Neural cell (in vitro differentiated cells): ENCODE results near the gene NANOS2. TPM values are rescaled to one million over a fixed set of nuclear protein-coding genes. Genes with fewer than 3 reads are reported as not detected.

Experiments used
- H2AFZ ChIP-seq: fragments of 200-600, 300-800 bp; sonication (generic), shearing (Covaris generic); 2 replicates; pipeline ENCODE4 v1.6.0; 2014; ENCODE audit warnings: low read depth, mild to moderate bottlenecking, antibody characterized with exemption, low read length, moderate library complexity
- H3F3A ChIP-seq: fragments of 200-600 bp; shearing (Covaris generic); 2 replicates; pipeline ENCODE4 v1.6.1; 2016; ENCODE audit warnings: mild to moderate bottlenecking, moderate library complexity, mixed read lengths, antibody characterized with exemption, low read length; ENCODE audit not compliant: insufficient read depth, poor library complexity, severe bottlenecking
- H3K27ac ChIP-seq: fragments of 200-600, 300-800 bp; sonication (generic), shearing (Covaris generic); 2 replicates; pipeline ENCODE4 v1.5.1; 2014; ENCODE audit warnings: mild to moderate bottlenecking, low read length, moderate library complexity
- H3K27me3 ChIP-seq: fragments of 300-800, 200-600 bp; sonication (generic), shearing (Covaris generic); 2 replicates; pipeline ENCODE4 v1.6.0; 2014; ENCODE audit warnings: mild to moderate bottlenecking, low read depth, low read length, moderate library complexity; ENCODE audit not compliant: insufficient read depth
- H3K36me3 ChIP-seq: fragments of 300-800, 200-600 bp; sonication (generic), shearing (Covaris generic); 2 replicates; pipeline ENCODE4 v1.5.1; 2014; ENCODE audit warnings: mild to moderate bottlenecking, antibody characterized with exemption, low read length, moderate library complexity; ENCODE audit not compliant: insufficient read depth
- H3K4me2 ChIP-seq: fragments of 300-800, 200-600 bp; sonication (generic), shearing (Covaris generic); 2 replicates; pipeline ENCODE4 v1.6.0; 2014; ENCODE audit warnings: mild to moderate bottlenecking, low read length
- H3K4me3 ChIP-seq: fragments of 300-800, 200-600 bp; sonication (generic), shearing (Covaris generic); 2 replicates; pipeline ENCODE4 v1.5.1; 2014; ENCODE audit warnings: mild to moderate bottlenecking, low read length, moderate library complexity
- H3K79me2 ChIP-seq: fragments of 200-600 bp; shearing (Covaris generic); replicated peaks from 2 replicates; pipeline ENCODE4 v1.6.0; 2014; ENCODE audit warnings: mild to moderate bottlenecking, low read length, moderate library complexity; ENCODE audit not compliant: insufficient read depth
- H3K9ac ChIP-seq: fragments of 300-800, 200-600 bp; sonication (generic), shearing (Covaris generic); 2 replicates; pipeline ENCODE4 v1.6.1; 2016; ENCODE audit warnings: mild to moderate bottlenecking, low read length, mixed read lengths
- H3K9me2 ChIP-seq: fragments of 200-600 bp; shearing (Covaris generic); 2 replicates; pipeline ENCODE4 v1.6.1; 2016; ENCODE audit warnings: mild to moderate bottlenecking, low read length, mixed read lengths; ENCODE audit not compliant: insufficient read depth
- H3K9me3 ChIP-seq: fragments of 200-600, 300-800 bp; sonication (generic), shearing (Covaris generic); 2 replicates; pipeline ENCODE4 v1.6.1; 2016; ENCODE audit warnings: mild to moderate bottlenecking, mixed run types, low read length, moderate library complexity, mixed read lengths
- H4K20me1 ChIP-seq: fragments of 200-600 bp; shearing (Covaris generic); 2 replicates; pipeline ENCODE4 v1.6.1; 2016; ENCODE audit warnings: mild to moderate bottlenecking, mixed run types; ENCODE audit not compliant: insufficient read depth
- EP300 ChIP-seq: fragments of 450-650 bp; conservative IDR thresholded peaks from 2 replicates; pipeline ENCODE4 v1.6.1; 2014; ENCODE audit warnings: antibody characterized with exemption, mild to moderate bottlenecking, moderate library complexity; ENCODE audit not compliant: poor library complexity, severe bottlenecking
- EZH2 ChIP-seq: fragments of 200-600, 300-800 bp; shearing (Covaris generic), sonication (generic); IDR thresholded peaks from 2 replicates; pipeline ENCODE4 v1.6.1; 2014; ENCODE audit warnings: antibody characterized with exemption, low read length, borderline replicate concordance, mild to moderate bottlenecking; ENCODE audit not compliant: insufficient read depth, poor library complexity, severe bottlenecking
- MXI1 ChIP-seq: fragments of 450-650 bp; conservative IDR thresholded peaks from 2 replicates; pipeline ENCODE4 v1.6.1; 2014; ENCODE audit warnings: antibody characterized with exemption, mild to moderate bottlenecking; ENCODE audit not compliant: poor library complexity, severe bottlenecking
- POLR2AphosphoS5 ChIP-seq: IDR thresholded peaks from 2 replicates; pipeline ENCODE4 v1.6.1; 2012
- RAD21 ChIP-seq: fragments of 450-650 bp; conservative IDR thresholded peaks from 2 replicates; pipeline ENCODE4 v1.6.1; 2014; ENCODE audit warnings: antibody characterized with exemption, mild to moderate bottlenecking, moderate library complexity
- SMC3 ChIP-seq: fragments of 450-650 bp; conservative IDR thresholded peaks from 2 replicates; pipeline ENCODE4 v1.6.1; 2014; ENCODE audit warnings: antibody characterized with exemption, mild to moderate bottlenecking, moderate library complexity; ENCODE audit not compliant: poor library complexity
- TAF1 ChIP-seq: IDR thresholded peaks from 2 replicates; pipeline ENCODE4 v1.6.1; 2012; ENCODE audit warnings: low read depth
- polyA plus RNA-seq: library from polyadenylated mRNA; depleted of rRNA; stranded (reverse); fragments of >200 nt; gene quantifications from 2 replicates; pipeline ENCODE4 v1.2.3, GENCODE V29; 2014
- TF ChIP-seq, protein P1 (sequence below): IDR thresholded peaks from 2 replicates; pipeline ENCODE4 v1.6.1; 2012; ENCODE audit warnings: borderline replicate concordance
- TF ChIP-seq, protein P2 (sequence below): fragments of 450-650 bp; IDR thresholded peaks from 2 replicates; pipeline ENCODE4 v1.5.1; 2014; ENCODE audit warnings: antibody characterized with exemption, mild to moderate bottlenecking, moderate library complexity; ENCODE audit not compliant: poor library complexity, severe bottlenecking

The NANOS2 gene
- polyA plus RNA-seq, 1 donor from 2014 or later: 0.64 TPM

DNA sequence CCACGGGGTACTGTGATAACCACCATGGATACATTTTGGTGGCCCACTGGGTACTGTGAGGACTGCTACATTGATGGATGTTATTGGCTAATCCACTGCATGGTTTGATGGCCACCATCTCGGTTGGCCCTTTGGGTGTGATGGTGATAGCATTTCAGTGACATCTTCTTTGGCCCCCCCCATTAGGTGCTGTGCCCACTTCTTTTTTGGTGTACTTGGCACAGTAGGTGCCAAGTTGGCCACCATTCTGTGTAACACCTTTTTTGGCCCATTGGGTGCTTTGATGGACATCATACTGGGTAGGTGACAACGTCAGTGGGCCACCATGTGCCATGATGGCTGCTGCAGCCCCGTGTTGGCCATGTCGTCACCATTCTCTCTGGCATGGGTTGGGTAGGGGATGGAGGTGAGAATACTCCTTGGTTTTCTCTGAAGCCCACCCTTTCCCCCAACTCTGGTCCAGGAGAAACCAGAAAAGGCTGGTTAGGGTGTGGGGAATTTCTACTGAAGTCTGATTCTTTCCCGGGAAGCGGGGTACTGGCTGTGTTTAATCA, 41.3 kb downstream of the NANOS2 start:
- H3K4me2 ChIP-seq: no peak overlapping the region
- H3K36me3 ChIP-seq: no peaks in the 10 kb centered on the region
- H3F3A ChIP-seq: no peaks in the 10 kb centered on the region
- H3K9me3 ChIP-seq: no peaks in the 10 kb centered on the region
- H3K79me2 ChIP-seq: no peaks in the 10 kb centered on the region
- H3K9ac ChIP-seq: no peak overlapping the region
- H3K4me3 ChIP-seq: no peak overlapping the region
- TF ChIP-seq TAF1 (no peak), EP300 (no peak), EZH2 (no peak), SMC3 (no peak), MXI1 (no peak), RAD21 (no peak), POLR2AphosphoS5 (no peak)
- TF ChIP-seq, protein P1, sequence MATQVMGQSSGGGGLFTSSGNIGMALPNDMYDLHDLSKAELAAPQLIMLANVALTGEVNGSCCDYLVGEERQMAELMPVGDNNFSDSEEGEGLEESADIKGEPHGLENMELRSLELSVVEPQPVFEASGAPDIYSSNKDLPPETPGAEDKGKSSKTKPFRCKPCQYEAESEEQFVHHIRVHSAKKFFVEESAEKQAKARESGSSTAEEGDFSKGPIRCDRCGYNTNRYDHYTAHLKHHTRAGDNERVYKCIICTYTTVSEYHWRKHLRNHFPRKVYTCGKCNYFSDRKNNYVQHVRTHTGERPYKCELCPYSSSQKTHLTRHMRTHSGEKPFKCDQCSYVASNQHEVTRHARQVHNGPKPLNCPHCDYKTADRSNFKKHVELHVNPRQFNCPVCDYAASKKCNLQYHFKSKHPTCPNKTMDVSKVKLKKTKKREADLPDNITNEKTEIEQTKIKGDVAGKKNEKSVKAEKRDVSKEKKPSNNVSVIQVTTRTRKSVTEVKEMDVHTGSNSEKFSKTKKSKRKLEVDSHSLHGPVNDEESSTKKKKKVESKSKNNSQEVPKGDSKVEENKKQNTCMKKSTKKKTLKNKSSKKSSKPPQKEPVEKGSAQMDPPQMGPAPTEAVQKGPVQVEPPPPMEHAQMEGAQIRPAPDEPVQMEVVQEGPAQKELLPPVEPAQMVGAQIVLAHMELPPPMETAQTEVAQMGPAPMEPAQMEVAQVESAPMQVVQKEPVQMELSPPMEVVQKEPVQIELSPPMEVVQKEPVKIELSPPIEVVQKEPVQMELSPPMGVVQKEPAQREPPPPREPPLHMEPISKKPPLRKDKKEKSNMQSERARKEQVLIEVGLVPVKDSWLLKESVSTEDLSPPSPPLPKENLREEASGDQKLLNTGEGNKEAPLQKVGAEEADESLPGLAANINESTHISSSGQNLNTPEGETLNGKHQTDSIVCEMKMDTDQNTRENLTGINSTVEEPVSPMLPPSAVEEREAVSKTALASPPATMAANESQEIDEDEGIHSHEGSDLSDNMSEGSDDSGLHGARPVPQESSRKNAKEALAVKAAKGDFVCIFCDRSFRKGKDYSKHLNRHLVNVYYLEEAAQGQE: no peak
- TF ChIP-seq, protein P2, sequence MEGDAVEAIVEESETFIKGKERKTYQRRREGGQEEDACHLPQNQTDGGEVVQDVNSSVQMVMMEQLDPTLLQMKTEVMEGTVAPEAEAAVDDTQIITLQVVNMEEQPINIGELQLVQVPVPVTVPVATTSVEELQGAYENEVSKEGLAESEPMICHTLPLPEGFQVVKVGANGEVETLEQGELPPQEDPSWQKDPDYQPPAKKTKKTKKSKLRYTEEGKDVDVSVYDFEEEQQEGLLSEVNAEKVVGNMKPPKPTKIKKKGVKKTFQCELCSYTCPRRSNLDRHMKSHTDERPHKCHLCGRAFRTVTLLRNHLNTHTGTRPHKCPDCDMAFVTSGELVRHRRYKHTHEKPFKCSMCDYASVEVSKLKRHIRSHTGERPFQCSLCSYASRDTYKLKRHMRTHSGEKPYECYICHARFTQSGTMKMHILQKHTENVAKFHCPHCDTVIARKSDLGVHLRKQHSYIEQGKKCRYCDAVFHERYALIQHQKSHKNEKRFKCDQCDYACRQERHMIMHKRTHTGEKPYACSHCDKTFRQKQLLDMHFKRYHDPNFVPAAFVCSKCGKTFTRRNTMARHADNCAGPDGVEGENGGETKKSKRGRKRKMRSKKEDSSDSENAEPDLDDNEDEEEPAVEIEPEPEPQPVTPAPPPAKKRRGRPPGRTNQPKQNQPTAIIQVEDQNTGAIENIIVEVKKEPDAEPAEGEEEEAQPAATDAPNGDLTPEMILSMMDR: no peak
- no peaks in the 10 kb centered on the region for H4K20me1 ChIP-seq
- no peak overlapping the region for H3K27ac ChIP-seq
- H3K27me3 ChIP-seq: no peaks in the 10 kb centered on the region
- no peak overlapping the region for H2AFZ ChIP-seq
- H3K9me2 ChIP-seq: no peaks in the 10 kb centered on the region

DNA sequence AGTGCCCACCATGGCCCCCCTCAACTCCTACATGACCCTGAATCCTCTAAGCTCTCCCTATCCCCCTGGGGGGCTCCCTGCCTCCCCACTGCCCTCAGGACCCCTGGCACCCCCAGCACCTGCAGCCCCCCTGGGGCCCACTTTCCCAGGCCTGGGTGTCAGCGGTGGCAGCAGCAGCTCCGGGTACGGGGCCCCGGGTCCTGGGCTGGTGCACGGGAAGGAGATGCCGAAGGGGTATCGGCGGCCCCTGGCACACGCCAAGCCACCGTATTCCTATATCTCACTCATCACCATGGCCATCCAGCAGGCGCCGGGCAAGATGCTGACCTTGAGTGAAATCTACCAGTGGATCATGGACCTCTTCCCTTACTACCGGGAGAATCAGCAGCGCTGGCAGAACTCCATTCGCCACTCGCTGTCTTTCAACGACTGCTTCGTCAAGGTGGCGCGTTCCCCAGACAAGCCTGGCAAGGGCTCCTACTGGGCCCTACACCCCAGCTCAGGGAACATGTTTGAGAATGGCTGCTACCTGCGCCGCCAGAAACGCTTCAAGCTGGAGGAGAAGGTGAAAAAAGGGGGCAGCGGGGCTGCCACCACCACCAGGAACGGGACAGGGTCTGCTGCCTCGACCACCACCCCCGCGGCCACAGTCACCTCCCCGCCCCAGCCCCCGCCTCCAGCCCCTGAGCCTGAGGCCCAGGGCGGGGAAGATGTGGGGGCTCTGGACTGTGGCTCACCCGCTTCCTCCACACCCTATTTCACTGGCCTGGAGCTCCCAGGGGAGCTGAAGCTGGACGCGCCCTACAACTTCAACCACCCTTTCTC, 42.3 kb downstream of the NANOS2 start:
- Histone ChIP-seq H3K9me3 (no peaks in the 10 kb centered on the region), H3K36me3 (no peaks in the 10 kb centered on the region), H3K27ac (no peak overlapping the region), H4K20me1 (no peaks in the 10 kb centered on the region), H2AFZ (no peak overlapping the region), H3K4me3 (no peak overlapping the region), H3K9ac (no peak overlapping the region), H3K79me2 (no peaks in the 10 kb centered on the region), H3K4me2 (no peak overlapping the region), H3K27me3 (no peaks in the 10 kb centered on the region), H3F3A (no peaks in the 10 kb centered on the region), H3K9me2 (no peaks in the 10 kb centered on the region)
- TF ChIP-seq, protein P1: no peak
- TF ChIP-seq, protein P2: no peak
- TF ChIP-seq TAF1 (no peak), POLR2AphosphoS5 (no peak)
